Subcutaneous adipose tissue (tissue), 4 donors: Measurements from ENCODE around the gene EVA1C. TPM values are rescaled to one million over a fixed set of nuclear protein-coding genes. Genes with fewer than 3 reads are reported as not detected.

Source experiments
- total RNA-seq, 4 donors: library from RNA; depleted of rRNA; stranded (reverse); fragments of >200 nt; gene quantifications; one replicate each; pipeline ENCODE4 v1.1.0, GENCODE V29; 2016
- TF ChIP-seq, protein P1 (sequence below): fragments of 450-650 bp; IDR thresholded peaks from one replicate; pipeline ENCODE4 v1.5.1; 2016; ENCODE audit warnings: low read depth, mild to moderate bottlenecking, control low read depth, antibody characterized with exemption, moderate library complexity

The EVA1C gene
- total RNA-seq, 4 donors from 2014 or later, result 20.1 to 56.1 (median 32.9) TPM

DNA sequence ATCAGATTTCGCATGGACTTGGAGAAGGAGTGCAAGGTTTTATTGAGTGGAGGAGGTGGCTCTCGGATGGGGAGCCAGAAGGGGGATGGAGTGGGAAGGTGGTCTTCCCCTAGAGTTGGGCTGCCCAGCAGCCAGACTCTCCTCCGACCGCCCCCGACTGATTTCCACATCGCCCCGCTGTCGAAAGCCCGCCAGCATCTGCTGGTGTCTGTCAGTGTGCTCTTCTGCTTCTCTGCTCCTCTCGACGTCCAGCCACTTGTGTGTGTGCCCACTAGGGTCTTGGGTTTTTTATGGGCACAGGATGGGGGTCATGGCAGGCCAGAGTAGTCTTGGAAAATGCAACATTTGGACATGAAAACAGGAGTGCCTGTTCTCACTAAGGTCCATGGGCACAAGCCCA, 40.1 kb downstream of the EVA1C start:
- TF ChIP-seq, protein P1, sequence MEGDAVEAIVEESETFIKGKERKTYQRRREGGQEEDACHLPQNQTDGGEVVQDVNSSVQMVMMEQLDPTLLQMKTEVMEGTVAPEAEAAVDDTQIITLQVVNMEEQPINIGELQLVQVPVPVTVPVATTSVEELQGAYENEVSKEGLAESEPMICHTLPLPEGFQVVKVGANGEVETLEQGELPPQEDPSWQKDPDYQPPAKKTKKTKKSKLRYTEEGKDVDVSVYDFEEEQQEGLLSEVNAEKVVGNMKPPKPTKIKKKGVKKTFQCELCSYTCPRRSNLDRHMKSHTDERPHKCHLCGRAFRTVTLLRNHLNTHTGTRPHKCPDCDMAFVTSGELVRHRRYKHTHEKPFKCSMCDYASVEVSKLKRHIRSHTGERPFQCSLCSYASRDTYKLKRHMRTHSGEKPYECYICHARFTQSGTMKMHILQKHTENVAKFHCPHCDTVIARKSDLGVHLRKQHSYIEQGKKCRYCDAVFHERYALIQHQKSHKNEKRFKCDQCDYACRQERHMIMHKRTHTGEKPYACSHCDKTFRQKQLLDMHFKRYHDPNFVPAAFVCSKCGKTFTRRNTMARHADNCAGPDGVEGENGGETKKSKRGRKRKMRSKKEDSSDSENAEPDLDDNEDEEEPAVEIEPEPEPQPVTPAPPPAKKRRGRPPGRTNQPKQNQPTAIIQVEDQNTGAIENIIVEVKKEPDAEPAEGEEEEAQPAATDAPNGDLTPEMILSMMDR, result no peak

DNA sequence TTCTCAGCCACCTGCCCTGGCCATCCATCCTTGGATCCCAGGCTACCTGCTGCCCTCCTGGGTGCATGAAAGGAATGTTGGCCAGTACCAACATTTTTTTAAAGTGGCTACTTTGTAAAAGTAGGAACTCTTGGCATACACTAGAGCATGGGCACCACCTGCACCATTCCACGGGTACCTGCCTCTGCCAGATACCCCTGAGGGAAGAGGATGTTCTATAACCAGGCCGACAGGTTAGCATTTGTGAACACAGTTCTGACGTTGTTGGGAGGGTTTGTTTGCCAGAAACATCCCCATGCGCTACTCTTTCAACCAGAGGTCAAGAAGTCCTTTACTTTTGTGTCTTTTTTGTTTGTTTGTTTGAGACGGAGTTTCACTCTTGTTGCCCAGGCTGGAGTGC, 43.0 kb downstream of the EVA1C start:
- TF ChIP-seq, protein P1, result no peak

DNA sequence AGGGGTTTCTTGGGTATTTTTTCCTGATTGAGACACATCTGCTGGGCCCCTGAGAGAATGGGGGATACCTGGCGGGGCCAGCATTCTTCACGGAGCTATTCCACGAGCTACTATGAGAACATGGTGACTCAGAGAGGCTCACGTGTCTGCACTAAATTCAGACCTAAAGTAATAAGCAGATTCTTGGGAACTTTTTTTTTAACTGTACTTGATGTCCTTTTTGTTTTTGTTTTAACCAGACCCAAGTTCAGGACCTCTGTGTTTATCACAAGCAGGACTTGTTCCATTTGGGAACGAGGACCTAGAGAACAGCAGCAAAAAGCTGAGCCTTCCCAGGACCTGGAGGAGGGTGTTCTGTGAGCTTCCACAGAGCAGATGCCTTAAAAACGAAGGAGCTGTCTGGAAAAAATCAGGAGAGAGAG, 44.0 kb downstream of the EVA1C start:
- TF ChIP-seq, protein P1, result no peak

DNA sequence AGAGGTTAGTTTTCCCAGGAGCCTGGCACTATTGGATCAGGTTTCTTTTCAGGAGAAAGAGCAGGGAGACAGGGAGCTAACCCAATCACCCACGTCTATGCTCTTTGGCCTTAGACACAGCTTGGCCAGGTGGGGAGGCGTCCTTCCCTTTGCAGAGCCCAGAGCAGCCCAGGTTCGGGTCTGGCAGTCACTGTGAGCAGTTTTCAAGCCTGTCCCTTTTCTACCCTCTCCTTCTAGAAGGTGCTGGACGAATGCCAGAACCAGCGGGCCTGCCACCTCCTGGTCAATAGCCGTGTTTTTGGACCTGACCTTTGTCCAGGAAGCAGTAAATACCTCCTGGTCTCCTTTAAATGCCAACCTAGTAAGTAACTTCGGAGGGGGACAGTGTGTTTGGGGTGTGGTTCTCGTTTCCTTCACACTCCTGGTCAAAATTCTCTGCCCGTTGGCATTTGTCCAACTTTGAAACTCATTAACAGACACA, 44.9 kb downstream of the EVA1C start:
- TF ChIP-seq, protein P1, result no peak

DNA sequence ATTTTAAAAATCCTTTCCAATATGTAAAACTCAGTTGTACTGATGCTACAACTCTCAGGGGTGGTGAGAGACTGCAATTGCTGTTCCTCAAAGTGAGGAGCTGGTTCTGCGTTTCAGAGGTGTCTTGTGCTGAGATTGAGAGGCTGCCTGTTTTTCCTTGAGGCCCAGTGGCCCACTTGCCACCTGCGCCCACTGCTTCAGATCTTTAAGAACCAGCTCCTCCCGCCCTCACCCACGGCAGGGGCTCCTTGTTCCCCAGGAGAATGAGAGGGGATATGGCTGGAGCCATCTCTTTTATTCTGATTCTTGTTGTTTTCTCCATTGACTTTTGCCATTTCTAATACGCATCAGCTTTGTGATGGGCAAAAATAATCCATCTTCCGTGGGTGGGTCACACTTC, 45.5 kb downstream of the EVA1C start:
- TF ChIP-seq, protein P1, result no peak

DNA sequence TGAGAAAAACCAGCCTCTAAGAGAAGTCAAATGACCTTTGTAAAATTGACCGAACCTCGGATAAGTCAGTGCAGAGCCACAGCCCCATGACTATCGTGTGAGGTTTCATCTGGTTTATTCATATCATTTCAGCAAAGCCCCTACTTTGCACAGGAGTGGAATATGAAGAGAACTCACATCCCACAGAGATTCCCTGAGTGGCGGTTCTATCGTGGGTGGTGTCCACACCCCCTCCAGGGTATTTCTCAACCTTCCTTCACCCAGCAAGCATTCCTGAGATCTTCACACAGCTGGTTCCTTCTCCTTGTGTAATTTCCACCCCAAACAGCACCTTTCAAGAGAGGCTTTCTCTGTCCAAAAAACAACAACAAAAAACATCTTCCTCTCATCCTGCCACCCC, 47.5 kb downstream of the EVA1C start:
- TF ChIP-seq, protein P1, result no peak

DNA sequence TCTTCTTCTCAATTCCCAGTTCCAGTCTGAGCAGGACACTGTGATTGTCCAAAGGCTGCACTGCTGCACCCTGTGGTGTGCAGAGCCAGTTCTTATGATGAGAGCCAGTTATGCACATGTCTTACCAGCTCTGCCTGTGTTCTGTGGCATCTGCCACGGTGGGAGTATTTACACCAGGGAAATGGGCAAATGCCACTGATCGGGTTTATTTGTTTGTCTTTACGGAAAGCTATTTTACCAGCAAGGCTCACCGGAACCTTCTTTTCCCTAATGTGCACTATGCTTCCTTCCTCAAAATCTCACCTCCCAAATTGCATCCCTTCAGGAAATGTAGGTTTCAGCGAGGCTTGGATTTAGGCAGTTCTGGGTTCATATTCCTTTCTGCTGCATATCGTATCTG, 49.0 kb downstream of the EVA1C start:
- TF ChIP-seq, protein P1, result no peak
